Ramos (cell line): ENCODE measurements around the gene MAD1L1.
"Not testable (repeated sequence)": the region's sequence is repeated elsewhere in the genome, so short reads cannot be mapped to it uniquely, and the experiment has no call there.

Experiments used
- in situ Hi-C: fragments of 300-500 bp; cut with MboI; formaldehyde crosslinking; loops from one replicate; pipeline ENCODE4 v1.14.3; 2022; ENCODE audit warnings: low sequenced_read_pairs; ENCODE audit not compliant: unreplicated experiment

MAD1L1 gene

DNA sequence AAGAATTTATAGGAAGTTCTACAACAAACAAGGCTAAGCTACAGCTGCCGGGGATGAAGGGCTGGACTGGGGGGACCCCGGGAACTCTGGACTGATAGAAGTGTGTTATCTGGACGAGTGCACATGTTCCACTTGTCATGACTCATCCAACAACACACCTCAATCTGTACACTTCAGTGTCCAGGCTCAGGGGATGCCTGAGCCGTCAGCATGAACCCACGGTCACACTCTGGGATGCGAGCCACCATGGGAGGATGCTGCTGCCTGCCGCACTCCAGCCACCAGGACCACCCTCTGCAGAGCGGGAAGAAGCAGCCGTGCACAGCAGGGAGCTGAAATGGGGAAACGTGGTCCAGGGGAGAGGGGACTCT lies 67.5 kb downstream of the MAD1L1 start:
- in situ Hi-C loops = no loop called here

DNA sequence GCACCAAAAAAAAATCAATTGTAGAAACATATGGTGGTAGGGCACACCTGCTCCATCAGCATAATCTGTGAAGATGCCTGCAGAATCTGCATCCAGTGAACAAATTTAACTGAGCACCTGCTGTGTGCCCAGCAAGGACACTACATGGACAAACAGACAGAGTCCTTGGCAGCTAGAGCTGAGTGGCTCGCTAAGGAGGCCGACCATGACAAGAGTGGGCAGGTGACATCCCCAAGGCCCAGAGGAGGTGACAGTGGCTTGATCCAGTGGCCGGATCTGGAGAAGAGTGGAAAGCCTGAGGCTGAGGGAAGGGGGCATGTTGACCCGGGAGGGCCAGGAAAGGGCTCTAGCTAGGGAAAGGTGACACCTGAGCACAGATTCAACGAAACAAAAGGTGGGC lies 68.1 kb downstream of the MAD1L1 start:
- in situ Hi-C loops = no loop called here

DNA sequence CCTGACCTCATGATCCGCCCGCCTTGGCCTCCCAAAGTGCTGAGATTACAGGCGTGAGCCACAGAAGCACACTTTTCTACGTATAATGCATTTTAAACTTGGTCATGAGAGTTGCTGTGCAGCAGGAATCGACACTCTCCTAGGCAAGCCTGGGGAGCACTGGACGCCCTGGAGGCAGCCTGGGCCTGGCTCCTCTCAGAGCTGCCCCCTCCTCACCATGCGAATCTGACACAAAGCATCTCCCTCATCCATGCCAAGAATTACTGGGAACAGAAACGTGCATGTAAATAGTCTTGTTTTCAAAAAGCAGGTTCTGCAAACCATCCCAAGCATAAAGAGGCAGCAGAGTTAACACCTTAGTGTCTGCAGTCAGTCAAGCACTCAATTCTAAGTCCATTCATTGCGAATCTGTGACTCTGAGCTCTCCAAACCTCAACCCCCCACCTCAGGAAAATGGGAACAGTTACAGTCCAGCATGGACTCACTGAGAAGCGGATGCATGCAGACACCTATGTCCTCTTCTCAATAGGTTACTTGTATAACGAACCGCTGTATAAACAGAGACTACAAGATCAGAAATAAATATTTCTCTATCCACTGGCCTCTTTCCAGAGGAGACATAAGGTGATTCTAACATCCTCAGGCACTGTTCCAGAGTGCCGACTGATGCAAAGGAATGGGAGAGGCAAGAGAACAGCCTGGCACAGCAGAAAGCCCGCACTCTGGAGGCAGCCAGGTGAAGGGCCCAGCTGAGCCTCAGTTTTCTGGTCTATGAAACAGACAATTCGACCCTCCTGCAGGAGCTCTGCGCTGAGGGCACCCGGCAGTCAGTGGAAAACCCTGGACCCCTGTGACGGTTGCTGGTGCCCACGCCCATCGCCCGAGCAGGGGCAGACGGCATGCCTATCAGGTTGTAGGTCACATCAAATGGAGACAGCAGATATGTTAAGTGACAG lies 68.9 kb downstream of the MAD1L1 start:
- in situ Hi-C loops = no loop called here

DNA sequence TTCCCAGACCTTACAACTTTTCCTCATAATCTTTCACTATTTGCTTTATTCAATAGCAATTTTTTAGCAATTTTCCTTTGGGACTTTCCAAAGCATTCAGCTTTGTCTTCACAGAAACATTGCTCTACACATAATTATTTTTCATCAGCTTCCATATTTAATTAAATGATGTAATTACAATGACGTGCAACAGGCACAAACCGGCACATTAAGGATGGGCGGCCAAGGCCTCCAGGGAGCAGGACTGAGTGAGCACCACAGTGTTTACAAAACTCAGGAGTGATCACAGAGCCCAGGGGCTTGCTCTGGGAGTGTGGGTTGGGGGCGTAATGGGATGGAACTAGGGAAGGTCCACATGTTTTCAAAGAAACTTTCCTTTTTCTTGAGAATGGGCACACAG lies 69.8 kb downstream of the MAD1L1 start:
- in situ Hi-C loops = no loop called here

DNA sequence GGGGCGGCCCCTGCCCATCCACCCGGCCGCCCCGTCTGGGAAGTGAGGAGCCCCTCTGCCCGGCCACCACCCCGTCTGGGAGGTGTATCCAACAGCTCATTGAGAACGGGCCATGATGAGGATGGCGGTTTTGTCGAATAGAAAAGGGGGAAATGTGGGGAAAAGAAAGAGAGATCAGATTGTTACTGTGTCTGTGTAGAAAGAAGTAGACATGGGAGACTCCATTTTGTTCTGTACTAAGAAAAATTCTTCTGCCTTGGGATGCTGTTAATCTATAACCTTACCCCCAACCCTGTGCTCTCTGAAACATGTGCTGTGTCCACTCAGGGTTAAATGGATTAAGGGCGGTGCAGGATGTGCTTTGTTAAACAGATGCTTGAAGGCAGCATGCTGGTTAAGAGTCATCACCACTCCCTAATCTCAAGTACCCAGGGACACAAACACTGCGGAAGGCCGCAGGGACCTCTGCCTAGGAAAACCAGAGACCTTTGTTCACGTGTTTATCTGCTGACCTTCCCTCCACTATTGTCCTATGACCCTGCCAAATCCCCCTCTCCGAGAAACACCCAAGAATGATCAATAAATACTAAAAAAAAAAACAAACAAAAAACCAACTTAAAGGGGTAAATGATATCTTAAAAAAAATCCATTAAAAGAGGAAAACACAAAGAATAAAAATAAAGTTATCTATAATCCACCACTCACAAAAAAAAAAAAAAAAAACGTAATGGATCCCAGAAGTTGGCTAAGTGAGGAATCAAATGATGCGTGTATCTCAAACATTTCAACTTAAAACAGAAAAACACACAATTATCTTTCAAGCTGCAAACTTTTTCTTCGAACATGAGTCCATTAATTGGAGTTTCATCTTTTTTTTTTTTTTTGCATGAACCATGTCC lies 70.5 kb downstream of the MAD1L1 start:
- in situ Hi-C loops = not testable (repeated sequence)

DNA sequence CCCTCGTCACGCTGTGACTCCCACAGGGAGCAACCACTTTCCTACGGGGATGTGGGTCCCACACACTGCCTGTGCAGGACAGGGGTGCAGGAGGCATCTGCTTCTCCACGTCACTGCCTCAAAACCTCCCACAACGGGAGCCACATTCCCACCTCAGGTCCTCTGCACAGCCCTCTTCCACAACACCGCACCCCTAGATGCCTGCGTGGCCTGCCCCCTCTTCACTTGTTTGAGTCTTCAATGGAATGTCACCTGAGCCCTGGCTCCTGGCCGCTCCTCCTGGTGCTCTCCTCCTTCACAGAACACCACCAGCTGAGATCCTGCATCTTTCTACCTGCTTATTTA lies 73.6 kb downstream of the MAD1L1 start:
- in situ Hi-C loops = no loop called here

DNA sequence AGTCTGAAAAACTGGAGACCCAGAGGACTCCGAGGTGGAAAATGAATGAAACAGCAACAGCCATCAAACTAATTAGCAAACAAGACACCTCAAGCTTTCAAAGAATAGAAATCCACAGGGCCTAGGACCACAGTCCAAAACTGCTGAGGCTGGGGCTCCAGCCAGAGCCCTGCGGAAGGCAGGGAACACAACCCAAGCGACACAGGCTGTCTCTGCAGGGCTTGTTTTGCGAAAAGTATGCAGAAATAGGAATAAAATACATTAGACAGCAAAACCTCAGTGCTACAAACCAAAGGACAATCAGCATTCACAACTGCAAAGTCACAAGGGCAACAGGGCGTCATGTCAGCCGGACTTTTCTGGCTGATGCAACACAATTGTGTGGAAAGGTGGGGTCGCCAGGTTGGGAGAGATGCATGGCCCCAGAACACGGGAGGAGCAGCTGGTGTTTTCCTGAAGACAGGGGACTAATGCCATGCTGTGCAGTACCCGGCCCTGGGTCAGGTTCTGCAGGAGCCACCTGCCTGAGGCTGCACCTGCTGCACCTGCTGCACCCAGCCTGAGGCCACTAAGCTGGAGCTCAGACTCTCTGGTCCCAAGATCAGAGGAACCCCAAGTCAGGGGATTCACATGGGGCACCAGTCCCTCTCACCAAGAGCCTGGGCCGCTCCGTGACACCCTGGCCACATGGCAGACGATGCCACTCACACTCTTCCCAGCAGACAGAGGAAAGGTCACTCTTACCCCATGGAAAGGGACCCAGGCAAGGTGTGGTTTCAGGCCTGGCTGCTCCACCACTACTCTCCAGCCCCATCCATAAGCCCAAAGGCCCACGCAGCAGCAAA lies 74.2 kb downstream of the MAD1L1 start:
- in situ Hi-C loops = no loop called here

DNA sequence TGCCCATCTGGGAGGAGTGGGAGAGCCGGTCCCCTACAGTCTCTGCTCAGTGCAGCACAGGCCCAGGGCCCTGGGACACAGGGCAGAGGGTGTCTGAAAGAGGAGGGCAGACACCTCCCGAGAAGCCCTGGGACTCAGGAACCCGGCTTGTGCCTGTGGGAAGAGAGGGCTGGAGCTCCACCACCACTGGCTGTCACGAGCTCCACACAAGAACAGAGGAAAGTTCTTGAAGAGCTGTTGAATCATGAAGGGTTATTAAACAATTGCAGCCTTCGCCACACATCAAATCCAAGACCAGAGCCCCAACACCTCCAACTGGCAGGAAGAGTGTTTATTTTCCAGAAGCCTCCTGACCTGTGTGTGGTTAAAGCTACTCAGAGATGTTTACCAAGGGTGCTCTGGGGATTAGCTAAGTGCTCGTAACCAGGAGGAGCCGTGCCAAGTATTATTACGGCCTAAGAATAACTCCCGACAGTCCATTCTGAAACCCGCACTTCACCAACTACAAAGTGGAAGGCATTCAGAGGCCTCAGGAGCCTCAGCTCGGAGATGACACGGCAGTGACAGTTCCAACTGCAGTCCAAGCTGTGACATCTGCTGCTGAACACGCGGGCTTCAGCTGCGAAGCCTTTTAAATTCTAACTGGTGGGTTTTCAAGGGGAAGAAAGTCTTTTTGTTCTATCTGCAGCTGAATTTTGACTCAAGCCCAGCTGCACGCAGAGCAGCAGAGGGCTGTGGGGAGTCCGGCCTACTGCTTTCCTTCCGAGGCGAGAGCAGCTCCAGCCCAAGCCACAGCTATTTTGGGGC lies 75.1 kb downstream of the MAD1L1 start:
- in situ Hi-C loops = no loop called here

DNA sequence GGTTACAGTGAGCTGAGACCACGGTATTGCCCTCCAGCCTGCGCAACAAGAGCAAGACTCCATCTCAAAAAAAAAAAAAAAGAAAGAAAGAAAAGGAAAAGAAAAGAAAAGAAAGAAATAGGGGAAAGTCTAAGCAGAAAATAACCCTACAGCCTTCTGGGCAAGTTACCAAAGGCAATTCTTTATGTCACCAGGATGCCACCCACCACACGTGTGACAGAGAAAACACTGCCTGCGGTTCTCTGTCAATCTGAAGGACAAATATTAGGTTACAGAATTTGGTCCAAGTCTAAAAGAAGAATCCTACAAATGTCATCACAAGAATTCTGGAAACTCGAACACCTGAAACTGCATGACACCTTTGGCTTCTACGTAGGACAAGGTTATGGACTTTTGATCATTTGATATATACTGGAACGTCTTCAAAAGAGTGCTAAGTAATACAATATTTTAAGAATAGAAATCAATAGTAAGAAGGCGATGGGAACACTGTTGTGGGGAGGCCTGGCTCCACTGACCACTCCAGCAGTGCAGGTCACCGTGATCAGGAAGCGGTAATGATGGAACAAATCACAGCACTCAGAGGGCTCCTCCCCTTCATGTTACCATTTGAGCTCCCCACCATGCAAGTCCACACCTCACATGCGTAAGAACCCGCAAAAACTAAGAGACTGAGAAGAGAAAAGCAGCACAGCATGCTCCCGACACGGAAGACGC lies 75.8 kb downstream of the MAD1L1 start:
- in situ Hi-C loops = no loop called here

DNA sequence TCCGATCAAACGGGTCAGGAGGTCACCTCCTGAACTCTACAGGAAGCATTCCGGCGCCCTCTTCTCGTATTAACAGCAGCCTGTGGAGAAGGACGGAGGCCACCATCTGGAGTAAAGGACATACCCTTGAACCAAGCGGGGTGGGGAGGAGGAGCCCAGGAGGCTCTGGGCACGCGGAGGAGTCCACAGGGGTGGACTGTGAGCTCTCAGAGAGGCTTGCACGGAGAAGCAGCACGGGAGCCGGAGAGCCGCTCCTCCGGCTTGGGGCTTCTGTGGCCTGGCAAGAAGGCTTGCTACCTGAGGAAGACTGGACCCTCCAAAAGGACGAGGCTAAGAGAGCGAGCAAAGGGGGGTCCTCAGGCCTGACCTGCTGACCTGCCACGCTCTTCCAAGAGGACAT lies 77.9 kb downstream of the MAD1L1 start:
- in situ Hi-C loops = no loop called here

DNA sequence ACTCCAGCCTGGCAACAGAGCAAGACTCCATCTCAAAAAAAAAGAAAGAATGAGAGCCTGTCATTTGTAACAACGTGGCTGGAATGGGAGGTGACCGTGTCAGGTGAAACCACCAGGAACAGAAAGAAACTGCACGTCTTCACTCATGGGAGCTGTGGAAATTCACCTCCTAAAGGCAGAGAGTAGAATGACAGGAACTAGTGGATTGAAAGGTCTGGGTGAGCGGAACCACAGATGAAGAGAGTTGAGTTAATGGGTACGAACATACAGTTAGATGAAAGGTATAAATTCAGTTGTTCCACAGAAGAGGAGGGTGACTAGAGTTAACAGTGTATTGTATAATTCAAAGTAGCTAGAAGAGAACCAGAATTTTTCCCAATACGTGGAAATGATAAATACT lies 78.6 kb downstream of the MAD1L1 start:
- in situ Hi-C loops = no loop called here

DNA sequence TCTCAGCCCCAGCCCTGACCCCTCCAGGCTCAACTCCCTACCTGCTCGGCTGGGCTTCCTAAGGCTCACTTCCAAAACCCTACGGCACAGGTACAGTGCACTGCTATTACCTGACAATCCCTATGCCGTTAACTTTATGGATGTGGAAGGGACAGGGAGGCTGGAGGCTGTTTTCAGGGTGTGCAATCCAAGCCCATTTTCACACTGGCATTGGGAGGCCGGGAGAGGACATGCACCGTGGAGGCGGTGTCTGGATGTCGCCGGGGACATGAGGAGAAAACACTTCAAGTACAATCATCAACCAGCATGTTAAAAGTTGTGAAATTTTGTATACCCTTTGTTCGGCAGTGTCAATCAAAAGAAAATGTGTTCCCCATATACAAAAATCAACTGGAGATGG lies 80.1 kb downstream of the MAD1L1 start:
- in situ Hi-C loops = no loop called here

DNA sequence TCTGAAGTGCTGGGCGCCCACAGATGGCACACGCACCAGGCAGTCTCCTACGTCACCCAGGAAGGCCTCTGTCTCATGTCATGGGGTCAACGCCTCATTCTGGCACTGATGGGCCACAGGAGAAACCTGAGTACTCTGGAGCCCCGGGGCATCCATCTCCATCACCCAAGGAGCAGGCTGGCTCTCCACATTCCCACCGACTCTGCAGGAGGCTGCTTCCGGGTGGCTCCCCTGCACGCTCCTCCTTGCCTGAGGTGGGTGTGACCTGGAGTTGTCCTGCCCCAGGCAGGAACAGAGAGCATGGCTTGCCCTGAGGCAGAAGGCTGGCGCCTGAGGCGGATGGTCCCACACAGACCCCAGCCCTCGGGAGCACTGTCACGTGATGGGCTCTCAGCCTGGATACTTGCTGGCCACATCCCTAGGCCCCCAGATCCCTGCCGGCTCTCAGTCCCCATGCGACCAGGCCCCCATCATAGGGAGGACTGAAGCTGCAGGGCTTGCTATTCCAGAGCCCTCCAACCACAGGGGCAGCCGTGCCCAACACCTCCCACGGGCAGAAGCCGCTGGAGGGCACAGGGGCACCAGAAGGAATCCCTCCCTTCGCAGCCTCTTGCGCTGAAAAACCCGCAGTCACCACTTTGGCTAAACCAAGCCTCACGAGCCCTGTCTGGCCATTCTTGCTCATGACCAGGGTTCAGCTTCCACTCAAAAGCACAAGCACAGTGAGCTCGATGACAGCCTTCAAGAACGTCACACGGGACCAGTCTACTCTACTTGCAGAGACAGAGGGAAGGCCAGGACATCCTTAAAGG lies 80.7 kb downstream of the MAD1L1 start:
- in situ Hi-C loops = no loop called here

DNA sequence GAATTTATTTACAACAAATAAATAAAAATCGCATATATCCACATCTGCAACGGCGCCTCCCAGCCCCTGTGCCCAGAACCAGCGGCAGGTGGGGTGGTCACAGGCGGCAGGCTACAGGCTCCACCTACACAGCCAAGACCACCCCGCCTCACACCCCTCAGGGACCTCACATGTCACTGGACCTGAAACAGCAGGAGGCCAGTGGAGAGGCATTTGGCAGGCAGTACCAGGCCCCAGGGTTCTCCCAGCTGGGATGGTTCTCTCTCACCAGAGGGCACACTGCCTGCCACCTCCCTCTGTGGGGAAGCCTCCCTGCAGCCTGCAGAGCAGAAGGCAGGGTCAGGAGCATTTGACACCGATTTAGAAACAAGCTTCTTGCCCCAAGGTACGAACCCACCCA lies 81.5 kb downstream of the MAD1L1 start:
- in situ Hi-C loops = no loop called here

DNA sequence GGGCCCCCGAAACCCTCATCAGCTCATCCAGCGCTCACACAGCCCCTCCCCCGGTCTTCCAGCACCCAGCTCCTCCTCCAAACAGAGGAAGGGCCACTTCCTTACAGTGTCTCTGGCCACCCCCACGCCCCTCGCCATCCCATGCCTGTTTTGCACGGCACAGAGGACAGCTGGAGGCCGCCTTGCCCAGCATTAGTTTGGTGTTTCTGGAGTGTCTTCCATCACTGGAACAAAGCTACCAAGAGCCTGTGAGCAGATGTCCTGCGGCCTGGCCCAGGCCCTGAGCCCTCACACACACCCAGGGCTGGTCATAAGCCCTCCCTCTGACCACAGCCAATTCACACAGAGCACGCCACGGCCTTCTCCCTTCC lies 82.3 kb downstream of the MAD1L1 start:
- in situ Hi-C loops = no loop called here

DNA sequence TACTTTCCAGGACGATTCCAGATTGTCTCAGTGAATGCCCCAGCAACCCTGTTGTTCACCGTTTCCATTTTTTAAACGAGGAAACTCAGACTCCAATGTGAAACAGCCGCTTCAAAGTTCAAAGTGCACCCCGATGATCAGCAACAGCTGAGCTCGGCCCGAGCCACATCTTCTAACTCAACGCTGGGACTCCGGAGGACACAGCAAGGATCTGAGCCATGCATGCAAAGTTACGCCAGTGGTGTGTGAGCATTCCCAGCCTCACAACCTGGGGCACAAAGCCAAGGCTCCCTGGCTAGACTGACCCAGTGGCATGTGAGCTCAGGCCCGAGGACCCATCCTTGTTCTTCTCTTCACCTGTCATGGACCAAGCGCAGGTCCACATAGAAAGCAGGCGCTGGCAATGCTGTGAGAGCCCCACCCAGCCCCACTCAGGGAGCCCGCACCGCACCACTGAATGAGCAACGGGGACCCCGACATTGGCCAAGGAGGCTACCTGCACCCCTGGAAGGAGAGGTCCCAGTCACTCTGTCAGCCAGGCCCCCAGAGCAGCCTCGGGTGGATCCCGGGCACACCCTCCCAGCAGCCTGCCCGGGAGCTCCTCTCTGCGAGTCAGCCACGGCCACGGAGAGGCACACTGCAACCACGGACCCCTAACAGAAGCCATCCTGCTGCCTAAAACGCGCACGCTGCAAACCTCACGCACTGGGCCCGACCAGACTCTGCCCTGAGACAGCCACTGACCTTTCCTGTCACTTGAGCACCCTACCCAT lies 82.9 kb downstream of the MAD1L1 start:
- in situ Hi-C loops = no loop called here

DNA sequence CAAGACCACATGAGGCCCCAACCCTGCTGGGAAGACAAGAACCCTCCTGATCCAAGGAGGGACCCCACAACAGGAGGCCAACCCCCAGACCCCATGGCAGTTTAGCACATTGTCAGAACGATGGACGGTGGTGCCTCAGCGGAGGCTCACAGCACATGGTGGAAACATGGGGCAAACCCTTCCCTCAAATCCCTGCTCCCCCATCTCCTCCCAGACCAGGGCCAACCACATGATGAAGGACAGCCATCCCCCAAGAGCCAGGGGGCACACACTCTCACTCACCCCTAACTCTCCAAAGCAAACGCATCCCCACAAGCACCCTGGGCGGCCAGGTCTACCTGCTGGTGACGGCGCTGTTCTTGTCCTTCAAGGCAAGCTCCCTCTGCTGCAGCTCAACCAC lies 83.9 kb downstream of the MAD1L1 start:
- in situ Hi-C loops = no loop called here

DNA sequence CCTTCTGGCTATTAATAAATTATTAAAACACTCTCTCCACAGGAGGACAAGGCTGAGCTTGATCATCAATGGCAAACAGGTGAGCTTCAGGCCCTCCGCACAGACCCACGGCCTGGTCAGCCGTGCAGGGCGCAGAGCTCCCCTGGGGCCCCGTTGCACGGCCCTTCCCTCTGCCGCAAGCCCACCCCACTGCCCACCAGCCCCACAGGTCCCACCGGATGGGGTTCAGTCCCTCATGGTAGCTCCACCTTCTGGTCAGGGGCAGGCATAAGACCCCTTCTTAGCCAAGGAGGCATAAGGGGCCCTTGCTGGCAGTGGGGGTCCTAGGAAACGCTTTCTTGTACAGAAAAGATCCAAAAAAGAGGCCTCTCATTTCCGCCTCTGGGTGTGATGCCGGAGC lies 84.6 kb downstream of the MAD1L1 start:
- in situ Hi-C loops = no loop called here
